GM15510 (cell line): ENCODE measurements around the gene SLC6A11.

Source experiments
- POLR2A ChIP-seq: IDR thresholded peaks from 3 replicates; pipeline ENCODE4 v1.6.1; 2011; ENCODE audit warnings: borderline replicate concordance; ENCODE audit not compliant: insufficient read length; ENCODE audit errors: extremely low read depth

The SLC6A11 gene

DNA sequence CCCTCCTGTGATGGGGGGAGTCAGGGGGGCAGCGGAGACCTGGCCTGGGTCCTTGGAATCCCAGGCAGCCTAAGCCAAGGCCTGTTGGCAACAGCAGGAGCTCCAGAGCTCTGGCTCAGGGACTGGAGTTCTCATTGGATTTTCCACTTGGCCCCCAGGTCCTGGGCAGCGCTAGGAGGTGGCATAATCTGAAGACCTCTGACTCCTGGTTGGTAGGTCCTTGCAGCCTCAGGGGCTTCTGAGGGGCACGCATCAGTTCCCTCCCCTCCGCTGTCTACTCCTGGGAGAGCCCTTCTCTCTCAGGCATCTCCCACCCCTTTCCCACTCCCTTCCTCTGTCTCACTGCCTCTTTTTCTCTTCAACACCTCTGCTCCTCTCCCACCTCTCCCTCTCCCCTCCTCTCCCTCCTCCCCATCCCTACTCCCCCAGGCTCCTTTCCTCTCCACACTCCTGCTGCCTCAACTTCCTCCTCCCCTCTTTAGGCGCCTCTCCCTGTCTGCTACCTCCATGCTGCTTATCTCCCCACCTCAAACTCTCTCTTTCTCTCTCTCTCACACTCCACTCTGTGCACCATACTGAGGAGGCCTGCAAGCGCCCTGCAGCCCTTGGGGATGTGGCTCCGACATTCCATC is 135.4 kb downstream of the SLC6A11 start:
- no peak for TF ChIP-seq POLR2A

DNA sequence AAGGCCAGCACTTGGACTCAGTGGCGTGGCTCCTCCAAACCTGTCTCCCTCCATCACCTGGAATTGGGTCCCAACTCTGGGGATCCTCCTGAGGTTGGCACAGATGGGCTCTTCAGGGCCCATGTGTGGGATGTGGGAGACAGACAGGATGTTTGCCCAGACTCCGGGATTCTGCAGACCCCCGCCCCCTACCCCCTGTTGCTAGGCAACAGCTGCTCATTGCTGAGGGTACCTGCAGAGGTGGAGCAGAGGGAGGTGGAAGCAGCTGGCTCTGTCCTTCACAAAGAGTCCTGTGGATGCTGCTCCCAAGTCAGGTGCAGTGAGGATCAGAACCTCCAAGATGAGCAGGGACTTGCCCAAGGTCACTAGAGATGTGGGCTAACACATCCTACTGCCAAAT is 136.5 kb downstream of the SLC6A11 start:
- TF ChIP-seq POLR2A, result no peak

DNA sequence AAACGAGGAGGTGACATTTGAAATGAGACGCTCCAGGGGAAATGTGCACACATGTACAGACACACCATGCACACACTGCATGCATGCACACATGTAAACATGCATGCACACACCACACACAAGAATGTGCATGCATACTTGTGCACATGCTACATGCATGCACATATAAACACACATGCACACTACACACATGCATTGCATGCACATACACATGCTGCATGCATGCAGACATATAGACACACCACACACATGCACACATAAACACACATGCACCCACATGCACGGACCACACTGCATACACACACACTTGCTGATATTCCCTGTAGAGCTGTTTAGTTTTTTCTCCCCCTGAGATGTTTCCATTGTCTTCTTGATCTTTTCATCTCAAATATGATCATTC is 138.7 kb downstream of the SLC6A11 start:
- no peak for TF ChIP-seq POLR2A

DNA sequence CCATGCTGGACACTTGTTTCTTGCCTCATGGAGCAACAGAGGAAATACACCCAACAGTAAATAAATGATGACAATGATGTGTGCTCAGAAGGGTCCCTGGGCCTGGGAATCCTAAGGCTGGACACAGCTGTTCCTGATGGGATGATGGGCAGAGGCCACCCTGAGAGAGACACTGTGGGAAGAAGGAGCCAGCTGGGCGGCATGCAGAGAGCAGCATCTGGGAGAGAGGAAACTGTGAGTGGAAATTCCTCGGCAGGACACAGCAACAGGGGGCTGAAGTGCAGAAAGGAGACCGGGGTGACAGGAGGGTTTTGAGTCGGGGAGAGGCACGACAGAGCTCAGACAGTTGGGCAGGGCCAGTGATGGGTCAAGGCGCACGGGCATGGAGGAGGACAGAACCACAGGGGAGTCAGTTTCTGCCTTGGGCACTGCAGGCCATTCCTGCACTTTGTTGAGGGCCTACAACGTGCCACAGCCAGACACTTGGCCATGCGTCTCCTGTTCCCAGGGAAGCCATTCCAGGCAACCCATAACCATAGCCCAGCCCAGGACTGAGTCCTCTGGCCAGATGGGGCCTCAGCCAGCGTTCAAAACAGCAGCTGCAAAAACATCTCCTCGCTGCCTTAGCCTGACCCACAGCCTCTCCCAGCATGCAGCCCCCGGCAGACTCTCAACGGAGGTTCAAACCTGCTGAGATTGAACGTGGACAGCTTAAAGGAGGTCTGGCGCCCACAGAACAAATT is 139.9 kb downstream of the SLC6A11 start:
- TF ChIP-seq POLR2A, result no peak

DNA sequence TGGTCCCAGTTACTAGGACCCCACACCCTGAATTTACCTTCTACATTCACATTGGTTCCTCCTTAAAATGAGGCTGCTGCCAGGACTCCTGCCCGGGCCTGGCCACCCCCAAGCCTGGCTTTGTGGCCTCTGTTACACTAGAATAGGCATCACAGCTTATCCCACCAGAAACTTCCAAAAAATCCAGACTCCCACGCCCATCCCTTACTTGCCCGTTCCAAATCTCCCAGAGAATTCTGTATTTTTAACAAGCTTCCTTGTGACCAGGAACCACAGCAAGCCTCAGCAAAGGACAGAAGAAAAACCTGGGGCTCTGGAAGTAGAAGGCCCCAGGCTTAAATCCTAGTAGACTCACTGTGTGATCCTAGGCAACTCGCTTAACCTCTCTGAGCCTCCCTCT is 140.5 kb downstream of the SLC6A11 start:
- no peak for TF ChIP-seq POLR2A

DNA sequence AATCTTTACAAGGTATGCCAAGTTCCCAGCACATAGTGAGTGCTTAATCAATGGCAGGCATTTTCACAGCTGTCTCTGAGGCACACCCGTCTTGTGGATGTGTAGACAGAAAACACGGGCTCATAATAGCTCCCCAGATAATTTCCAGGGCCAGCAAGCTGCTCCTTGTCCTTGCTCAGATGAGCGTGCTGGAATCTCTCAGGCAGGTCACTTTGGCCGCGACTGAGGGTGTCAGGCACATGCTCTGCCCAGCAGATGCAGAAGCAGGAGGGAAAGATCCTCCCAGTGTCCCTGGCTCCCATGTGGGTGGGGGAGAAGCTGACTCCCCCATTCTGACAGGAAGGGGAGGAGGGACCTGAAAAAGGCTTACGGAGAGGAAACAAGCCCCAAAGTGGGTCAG is 141.0 kb downstream of the SLC6A11 start:
- no peak for TF ChIP-seq POLR2A

DNA sequence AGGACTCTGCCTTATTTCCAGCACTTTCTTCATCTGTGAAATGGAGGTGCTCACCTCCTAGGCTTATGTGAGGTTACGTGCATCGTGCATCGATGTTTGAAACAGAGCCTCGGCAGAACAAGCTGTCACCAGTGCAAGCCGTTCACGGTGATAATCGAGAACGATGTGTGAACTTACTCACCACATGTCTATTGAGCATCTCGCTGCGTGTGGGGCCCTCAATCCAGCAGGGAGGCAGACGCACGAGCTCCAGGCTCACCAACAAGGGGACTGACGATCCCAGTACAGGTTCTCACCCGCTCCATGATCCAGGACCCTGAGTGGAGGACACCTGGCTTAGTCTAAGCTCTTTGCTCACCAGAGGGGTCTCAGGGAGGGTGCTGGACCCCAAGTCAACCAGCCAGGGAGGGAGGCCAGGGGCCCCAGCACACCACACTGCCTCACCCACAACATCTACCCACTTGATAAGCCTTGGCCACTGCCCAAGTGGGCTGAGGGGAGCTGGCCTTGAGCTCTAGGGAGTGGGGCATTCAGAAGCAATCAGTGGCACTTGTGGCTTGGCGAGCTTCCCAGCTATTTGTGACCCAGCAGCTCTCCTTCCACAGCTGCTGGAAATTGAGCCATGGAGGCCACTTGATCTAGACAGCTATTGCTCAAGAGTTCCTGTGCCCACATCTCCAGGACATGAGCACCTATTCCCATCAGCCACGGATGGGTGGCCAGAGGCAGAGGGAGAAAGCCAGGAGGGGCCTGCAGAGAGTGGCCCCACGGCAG is 142.1 kb downstream of the SLC6A11 start:
- no peak for TF ChIP-seq POLR2A

DNA sequence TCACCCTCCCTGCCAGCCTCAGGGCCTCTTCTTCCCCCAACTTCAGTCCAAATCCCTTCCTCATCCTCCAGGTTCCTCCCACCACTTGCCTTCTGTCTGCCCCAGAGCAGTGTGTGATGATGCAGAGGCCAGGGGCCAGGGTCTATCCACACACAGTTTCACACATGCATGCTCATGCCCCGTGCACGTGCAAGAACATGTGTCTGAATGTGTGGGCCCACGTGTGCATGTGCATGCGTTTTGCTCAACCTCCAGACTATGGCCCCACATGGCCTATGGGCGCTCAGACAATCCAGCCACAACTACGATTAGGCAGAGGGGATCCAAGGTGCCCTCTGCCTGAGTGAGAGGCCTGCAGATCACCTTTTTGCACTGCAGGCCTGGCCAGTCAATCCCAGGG is 144.2 kb downstream of the SLC6A11 start:
- TF ChIP-seq POLR2A, result no peak

DNA sequence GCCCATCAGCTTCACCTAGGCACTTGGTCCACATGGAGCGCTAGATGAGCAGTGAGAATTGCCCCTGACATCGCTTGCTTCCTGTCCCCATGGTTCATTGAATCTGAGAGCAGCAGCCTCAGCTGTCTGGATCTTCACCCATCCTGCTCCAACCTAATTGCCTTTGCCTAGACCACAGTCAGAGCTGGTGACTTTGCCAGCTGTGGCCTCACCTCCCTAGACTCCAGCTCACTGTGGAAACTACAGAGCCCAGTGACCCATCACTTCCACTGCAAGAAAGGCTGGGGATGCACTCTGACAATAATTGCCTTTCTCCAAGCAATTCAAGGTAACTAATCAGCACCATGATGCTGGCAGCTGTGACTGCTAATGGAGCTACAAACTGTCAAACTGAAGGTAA is 145.9 kb downstream of the SLC6A11 start:
- no peak for TF ChIP-seq POLR2A

DNA sequence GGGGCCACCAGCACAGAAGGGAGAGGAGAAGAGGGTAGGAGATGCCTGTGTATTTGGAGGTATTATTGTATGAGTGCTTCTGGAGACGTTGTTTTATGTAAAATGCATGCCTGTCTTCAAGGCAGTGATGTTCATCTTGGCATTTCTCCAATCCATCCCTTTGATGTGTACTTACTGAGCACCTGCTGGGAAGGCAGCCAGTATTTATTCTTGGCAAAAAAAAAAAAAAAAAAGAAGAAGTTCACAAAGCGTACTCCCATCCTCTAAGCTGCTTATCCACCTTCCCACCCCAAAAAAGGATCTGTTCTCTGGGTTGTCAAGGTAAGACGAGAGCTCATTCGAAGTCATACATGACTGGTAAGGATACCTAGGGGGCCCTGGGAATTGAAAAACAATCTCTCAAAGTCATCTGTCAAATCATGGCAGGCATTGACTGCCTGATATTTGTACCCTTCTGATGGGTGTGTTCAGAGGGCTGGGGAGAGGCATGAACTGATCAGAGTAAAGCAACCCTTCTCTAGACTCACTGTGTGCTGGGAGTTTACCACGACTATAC is 146.5 kb downstream of the SLC6A11 start:
- TF ChIP-seq POLR2A, result no peak

DNA sequence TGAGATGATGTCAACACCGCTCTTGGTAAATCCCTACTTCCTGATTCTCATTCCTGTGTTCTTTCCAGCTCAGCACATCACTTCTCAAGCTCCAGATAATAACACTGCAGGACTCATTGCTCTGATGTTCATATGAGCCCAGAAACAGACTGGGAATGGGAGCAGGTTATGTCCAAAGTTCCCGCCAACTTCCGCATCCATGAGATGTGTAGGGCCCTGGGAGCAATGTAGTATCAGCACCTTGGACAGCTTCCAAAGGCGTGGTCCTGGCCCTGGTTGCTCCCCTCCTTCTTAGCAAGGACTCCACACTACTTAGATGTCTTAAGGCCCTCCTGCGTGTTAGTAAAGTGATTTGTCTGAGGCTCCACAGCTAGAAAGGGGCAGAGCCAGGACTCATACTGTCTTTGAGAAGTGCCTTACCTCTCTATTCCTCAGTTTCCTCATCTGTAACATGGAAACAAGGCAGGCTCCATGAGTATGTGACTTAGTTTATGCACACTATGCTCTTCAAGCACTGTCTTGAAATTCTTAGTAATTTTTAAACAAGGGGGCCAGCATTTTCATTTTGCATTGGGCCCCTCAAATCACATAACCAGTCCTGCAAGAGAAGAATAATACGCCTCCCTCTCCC is 148.6 kb downstream of the SLC6A11 start:
- no peak for TF ChIP-seq POLR2A

DNA sequence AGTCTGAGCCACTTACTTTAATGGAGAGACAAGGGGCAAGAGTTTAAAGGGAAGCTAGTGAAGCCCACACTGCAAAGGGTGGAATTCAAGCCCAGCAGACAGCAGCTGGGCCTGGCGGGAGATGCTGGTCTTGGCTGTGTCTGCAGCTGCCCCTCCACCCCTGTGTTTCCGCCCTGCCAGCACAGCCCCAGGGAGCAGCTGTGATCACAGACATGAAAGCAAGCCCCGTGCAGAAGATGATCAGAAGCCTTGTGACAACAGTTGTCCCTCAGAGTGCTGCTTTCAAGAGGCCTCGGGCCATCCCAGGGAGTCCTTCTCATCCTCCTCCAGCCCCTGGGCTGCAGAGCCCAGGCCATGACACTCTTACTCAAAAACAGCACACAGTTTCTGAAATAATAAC is 152.4 kb downstream of the SLC6A11 start:
- no peak for TF ChIP-seq POLR2A

DNA sequence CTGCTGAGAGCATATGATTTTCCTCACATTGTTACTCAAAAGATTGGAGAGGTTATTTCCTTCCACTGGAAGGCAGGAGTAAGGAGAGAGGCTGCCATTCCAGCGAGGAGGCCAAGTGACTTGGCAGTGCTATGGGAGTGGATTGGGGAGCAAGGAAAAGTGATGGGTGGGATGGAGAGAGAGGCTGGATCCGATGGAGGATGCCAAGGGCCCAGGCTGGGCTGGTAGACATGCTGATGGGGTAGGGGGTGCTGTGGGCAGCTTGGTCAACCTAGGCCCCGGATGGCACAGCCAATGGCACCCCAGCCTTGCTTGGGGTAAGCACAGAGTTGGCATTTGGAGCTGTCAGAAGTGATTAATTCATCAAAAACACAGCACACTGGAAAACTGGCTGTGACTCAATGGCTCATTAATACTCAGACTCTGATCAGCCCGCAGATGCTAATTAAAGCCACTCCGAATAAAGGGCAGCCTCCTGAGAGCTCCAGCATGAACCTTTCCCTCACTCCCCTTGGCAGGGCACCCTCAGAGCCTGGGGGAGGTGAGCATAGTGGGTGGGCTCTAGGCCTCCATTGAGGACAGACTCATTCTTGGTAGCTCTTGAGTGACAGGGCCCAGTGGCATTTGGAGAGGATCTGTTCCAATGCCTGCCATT is 154.4 kb downstream of the SLC6A11 start:
- TF ChIP-seq POLR2A, result no peak

DNA sequence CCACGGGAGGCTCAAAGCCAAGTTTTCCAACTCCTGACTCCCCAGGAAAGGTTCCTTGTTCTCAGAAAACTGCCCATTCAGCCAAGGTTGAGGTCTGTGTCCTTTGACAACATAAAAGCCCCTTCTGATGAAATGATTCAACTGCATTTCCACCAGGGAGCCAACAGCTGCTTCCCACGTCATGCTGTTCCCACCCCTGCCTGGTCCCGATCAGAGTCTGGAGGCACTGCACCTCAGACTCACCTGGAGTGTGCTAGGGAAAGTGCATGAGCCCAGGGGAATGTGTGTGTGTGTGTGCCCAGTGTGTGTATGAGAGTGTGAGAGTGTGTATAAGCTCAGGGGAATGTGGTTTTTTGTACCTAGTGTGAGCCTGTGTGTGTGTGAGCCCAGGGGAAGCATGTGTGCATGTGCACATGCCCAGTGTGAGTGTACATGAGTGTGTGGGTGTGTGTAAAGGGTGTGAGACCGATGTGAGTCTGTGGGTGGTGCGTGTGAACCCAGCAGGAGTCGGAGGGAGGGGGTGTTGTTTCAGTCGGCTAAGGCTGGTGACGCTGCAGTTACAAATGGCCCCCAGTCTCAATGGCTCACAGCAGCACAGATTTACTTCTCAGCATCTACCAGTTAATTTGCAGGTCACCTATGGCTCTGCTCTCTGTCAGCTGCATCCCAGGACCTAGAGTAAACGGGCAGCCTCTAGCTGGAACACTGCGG is 156.2 kb downstream of the SLC6A11 start:
- TF ChIP-seq POLR2A, result no peak

DNA sequence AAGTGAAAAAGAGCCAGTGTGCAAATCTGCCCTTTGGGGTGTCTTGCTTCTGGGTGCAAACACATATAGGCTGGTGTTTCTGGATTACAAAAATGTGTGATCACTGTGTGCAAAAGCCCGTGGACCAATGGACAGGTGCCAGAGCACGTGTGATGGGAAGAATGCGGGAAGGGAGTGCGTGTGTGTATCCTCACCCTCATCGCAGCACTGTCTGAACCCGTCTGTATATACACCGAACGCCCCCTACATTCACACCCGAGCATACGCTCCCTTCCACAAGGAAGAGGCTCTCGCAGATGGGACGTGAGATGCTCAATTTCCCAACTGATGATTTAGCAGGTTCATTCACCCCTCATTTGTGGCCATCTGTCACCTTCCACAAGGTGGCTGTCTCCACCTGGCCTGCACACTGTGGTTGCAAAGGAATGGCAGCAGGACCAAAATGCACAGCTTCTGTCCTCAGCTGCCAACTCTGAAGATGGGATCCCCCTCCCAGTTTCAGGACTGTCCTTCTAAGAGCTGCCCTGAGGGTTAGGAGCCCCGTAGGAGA is 157.1 kb downstream of the SLC6A11 start:
- no peak for TF ChIP-seq POLR2A
